GM12872 (cell line): ENCODE results near the gene NAA16.

Experiments
- CTCF ChIP-seq: IDR thresholded peaks from 3 replicates; pipeline ENCODE4 v1.5.1; 2011; ENCODE audit warnings: low read depth, mild to moderate bottlenecking, low read length, moderate library complexity; ENCODE audit not compliant: insufficient read depth

Gene NAA16

DNA sequence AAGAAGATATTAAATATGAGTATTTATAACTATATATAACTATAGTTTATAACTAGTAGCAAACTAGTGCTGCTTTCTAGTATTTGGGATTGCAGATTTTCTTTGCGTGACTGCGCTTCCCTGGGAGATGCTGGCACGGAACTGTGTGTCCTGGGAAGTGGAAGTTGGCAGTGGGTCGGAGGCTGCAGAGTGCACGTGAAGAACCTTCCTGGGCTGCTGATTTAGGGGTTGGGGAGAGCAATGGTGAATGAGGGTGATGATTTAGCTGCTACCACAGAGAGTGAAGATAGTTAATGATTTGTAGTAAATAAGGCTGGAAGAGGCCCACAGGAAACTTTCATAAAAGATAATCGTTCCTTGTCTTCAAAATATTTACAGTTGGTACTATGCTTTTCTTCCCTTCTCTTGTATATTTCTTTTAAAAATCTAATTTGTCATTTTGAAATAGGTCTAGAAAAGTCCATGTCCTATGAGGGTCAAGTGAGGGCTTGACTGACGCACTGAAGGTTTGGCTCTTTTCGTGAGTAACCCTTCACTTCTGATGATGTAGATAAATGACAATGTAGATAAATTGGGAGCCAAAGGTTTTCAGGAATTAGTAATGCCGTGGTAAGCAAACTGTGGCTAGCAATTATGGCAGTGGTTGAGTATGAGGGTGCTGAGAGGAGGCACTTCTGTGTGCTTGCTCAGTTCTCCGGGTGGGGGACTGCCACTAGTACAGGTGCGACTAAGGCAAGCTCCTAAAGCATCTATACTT lies 3.0 kb upstream of the NAA16 start:
- no peak for TF ChIP-seq CTCF

DNA sequence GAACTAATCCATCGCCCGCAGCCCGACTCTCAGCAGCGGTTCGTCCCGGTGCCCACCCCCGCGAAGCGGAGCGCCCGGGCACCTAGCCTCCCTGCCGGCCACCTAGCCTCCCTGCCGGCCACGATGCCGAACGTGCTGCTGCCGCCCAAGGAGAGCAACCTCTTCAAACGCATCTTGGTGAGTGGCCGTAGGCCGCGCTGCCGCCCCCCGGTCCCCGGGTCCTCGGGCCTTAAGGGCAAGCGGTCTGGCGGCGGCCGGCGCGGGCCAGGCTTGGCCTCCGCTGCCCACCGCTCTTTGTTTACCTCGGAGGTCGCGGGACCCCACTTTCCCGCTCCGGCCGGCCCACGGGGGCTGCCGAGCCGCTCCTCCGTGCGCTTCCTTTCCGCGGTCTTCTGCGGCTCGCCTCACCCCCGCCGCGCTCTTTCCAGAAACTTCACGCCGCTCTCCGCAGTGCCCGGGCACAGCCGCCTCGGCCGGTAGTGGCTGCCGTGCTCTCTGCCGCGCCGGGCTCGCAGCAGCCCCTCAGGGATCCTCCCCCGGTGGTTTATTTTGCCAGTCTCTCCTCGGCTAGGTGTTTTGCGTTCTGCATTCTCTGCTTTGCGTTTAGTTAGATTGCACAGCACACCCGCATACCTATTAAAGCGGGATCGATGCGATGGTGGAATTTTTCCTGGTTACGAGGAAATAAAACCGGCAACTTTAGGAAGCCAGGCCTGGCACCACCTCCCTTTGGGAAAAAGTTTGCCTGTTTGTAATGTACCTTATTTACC lies 524 bp downstream of the NAA16 start:
- no peak for TF ChIP-seq CTCF

DNA sequence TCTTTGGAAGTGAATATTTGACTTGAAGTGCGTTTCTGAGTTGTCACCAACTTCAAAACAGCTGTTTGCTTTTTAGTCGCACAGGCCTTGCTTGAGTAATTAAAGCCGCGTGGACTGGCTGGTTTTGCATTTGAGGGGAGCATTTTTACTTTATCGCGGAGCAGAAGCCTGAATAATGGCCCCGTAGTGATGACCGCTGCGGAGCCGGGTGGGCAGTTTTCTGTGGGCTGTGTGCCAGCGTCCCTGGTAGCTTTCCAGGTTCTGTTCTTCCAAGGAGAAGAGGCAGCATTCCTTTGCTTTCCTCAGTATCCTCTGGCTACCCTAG lies 1.1 kb downstream of the NAA16 start:
- no peak for TF ChIP-seq CTCF

GRCh38 chr13:41313117-41313516 lies 2.0 kb downstream of the NAA16 start:
- TF ChIP-seq CTCF = no peak

GRCh38 chr13:41313659-41314197 lies 2.7 kb downstream of the NAA16 start:
- TF ChIP-seq CTCF = no peak

GRCh38 chr13:41315443-41316047 lies 4.5 kb downstream of the NAA16 start:
- no peak for TF ChIP-seq CTCF

DNA sequence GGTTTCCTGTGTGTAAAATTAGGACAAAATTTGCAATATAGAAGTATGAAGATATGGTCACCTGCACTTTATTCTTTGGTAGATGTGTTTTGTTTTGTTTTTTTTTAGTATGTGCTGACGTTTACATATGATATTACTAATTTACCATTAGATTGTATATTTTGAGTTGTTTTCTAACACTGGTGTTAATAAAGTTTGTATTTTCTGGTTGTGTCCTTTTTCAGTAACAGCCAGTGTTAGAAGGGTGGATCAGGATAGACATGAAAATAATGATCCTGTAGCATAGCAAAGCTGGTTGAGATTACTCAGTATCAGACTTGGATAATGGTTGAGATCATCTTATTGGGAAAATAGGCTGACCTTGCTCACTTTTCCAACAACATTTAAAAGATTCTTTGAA lies 6.2 kb downstream of the NAA16 start:
- no peak for TF ChIP-seq CTCF
